T-helper 1 cell (primary cell): ENCODE measurements around the gene ASGR2.
"Not testable (repeated sequence)": the region's sequence is repeated elsewhere in the genome, so short reads cannot be mapped to it uniquely, and the experiment has no call there.

Source experiments
- DNase-seq, 5 donors: peaks; one replicate each; pipeline ENCODE4 v3.0.0-alpha.2; 2012 to 2020

ASGR2 gene

GRCh38 chr17:7124923-7125322 is 10.3 kb upstream of the ASGR2 start:
- no peak for DNase-seq

GRCh38 chr17:7123844-7124243 is 9.2 kb upstream of the ASGR2 start:
- DNase-seq, result no peak

DNA sequence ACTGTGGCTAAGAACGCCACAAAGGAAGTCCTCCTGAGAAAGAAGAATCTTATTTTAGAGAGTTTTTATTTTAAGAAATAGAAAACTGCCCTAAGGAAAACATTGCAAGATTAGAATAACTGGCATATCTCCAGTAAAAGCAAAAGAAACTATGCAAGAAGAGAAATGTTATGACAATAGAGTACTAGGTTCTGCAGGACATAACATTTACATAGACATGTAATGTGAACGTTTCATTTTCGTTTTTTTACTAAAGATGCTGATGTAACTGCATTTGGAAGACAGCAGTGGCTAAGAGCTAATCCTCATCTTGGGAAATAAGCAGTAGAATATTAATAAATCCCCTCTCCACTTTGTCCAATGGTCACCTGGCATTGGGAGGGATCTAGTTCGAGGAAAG is 7.8 kb upstream of the ASGR2 start:
- DNase-seq, result no peak

DNA sequence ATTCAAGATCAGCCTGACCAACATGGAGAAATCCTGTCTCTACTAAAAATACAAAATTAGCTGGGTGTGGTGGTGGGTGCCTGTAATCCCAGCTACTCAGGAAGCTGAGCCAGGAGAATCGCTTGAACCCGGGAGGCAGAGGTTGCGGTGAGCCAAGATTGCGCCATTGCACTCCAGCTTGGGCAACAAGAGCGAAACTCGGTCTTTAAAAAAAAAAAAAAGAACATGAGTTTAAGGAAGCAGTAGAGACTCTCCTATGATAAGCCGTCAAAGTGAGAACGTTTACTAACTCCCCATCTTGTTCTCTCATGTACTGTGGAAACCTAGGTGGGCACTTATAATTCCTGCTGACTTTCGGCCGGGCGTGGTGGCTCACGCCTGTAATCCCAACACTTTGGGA is 6.0 kb upstream of the ASGR2 start:
- not testable (repeated sequence) for DNase-seq

DNA sequence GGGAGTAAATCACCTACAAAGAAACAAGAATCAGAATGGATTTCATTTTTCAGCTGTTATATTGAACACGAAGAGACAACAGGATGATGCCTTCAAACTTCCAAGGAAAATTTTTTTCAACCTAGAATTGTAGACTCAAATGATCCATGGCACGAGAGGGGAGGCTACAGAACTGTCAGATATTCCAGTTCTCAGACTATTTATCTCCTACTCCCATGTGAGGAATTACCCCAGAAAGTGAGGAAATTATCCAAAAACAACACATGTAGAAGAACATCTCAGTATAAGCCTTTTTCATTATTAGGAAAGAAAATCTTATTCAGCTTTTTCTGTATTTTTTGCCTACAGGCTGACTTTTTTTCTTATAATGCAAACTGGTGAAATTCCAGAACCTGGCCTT is 5.5 kb upstream of the ASGR2 start:
- no peak for DNase-seq

DNA sequence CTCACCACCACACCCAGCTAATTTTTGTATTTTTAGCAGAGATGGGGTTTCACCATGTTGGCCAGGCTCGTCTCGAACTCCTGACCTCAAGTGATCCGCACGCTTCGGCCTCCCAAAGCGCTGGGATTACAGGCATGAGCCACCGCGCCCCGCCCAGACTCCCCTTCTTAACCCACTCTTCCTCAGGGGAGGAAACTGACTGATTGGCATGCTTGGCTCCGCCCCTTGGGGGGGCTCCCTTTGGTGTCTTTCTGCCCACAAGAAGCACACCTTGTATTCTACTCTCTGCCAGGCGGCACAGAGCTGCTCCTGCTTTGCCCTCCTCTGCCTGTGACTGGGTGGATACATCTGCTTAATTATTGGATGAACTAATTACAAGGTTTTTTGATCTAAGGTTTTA is 4.7 kb upstream of the ASGR2 start:
- no peak for DNase-seq

- DNase-seq, result no peak
Measured at GRCh38 chr17:7114875-7115614, 423 bp upstream of the ASGR2 start.

- no peak for DNase-seq
Measured at GRCh38 chr17:7113273-7114071, 1.1 kb downstream of the ASGR2 start.

GRCh38 chr17:7112510-7113108 is 2.0 kb downstream of the ASGR2 start:
- DNase-seq, result no peak

DNA sequence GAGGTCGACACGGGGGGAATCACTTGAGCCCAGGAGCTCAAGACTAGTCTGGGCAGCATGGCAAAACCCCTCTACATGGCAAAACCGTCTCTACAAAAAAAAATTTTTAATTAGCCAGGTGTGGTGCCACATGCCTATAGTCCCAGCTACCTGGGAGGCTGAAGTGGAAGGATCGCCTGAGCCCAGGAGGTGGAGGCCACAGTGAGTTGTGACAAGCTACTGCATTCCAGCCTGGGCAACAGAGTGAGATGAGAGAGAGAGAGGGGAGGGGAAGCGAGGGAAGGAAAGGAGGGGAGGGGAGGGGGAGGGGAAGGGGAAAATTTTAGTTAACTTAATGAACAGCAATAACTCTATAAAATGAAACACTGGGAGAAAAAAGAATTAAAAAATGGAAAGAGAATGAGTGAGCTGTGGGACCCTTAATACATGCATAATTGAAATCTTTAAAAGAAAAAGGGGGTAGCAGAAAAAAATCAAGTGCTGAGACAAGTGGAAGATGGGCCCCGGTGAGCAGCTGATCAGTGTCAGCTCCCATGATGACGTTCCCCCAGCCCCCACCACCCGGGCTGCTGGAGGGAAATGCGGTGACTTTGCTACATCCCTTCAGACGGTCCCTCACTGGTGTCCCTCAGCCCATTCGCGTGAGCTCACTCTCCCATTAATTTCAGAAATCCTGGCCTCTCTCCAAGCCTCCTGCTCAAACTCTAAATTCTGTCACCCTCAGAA is 2.7 kb downstream of the ASGR2 start:
- DNase-seq, result no peak

DNA sequence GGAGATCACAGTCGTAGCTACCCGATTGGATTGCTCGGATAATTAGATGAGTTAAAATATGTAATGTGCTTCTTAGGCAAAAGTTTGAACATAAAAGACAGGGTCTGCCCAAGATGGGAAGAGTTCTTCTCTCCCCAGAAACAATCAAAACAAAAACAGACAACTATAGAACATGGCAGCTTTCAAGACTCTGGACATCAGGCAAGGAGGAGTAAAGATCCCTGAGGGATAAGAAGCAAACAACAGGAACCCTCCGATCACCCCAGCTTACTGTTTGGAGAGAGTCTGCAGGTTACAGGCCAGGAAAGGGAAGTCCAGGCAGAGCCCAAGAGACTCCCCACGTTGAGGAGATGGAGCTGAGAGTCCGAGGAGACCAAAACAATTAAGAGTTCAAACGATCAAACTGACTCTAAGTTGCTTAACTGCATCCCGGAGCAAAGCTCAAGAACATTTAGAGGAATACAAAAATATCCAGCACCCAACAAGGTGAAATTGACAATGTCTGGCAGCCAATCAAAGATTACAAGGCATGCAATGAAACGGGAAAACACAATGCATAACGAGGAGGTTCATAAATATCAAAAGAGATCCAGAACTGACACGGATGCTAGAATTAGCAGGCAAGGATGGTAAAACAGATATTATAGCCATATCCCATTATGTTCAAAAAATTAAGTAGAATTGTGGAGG is 3.9 kb downstream of the ASGR2 start:
- no peak for DNase-seq

DNA sequence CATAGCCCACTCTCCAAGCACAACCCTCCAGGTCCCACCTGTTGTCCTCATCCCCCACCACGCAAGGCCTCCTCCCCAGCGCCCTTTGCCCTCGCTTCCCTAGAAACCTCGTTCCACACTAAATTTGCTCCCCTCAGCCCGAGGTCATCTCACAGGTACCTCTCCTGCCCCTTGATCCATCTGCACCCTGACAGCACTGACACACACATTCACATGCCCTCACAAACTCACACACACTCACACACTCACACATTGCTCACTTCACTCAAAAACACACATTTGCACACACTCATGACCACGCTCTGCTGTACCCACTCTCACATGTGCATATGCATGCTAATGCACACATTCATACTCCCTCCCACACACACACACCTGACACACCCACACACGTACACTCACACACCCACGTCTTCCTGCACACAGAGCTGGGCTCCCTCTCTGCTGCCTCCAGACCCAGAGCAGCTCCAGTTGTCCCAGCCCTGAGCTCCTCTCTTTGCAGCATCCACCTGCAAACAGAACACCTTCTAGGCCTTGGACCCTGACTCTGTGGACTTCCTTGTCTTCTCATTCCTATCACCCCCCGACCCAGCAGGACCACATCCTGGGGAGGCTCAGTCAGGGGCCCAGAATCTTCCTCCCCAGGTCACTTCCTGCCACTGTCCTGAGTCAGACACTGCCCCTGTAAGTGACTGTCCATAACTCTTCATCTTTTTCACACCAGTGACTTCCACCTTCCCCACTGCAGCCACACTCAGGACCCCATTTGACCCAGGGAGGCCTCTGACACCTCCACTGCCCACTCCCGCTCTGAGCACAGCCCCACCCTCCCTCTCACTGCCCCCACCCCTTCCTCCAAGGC is 4.9 kb downstream of the ASGR2 start:
- DNase-seq, result no peak

DNA sequence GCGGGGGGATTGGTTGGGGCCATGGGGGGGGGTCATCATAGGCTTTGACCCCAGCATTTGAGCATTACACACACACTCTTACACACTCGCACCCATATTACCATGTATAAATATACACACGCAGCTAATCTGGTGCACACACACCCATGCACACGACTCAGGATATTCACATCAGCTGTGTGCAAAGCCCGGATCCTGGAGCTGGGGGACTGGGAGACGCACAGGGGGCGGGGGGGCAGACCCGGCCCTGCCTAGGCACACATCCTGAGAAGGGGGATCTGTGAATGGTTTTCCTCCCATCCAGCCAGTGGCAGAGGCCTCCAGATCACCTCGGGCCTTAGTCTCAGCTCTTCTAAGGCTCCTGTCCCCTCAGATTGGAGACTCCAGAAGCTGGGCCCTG is 5.6 kb downstream of the ASGR2 start:
- DNase-seq, result no peak

DNA sequence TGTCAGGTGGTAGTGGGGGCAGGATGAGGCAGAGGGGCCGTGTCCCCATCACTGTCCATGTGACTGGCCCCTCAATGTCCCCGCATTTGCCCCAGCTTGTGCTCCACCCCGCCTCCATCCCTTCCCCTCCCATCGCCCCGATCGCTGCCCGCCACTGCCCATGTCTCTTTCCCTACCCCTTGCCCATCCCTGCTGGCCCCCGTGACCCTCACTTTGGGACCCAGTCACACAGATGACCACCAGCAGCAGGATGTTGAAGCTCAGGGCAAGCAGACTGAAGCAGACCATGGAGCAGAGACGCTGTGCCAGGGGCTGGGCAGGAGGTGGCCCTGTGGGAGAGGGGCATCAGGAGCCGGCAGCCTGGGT is 6.1 kb downstream of the ASGR2 start:
- no peak for DNase-seq

- DNase-seq, result no peak
Measured at GRCh38 chr17:7107795-7108559, 6.6 kb downstream of the ASGR2 start.

- DNase-seq, result no peak
Measured at GRCh38 chr17:7107012-7107754, 7.4 kb downstream of the ASGR2 start.

GRCh38 chr17:7102421-7102820 is 12.2 kb downstream of the ASGR2 start:
- DNase-seq, result no peak

DNA sequence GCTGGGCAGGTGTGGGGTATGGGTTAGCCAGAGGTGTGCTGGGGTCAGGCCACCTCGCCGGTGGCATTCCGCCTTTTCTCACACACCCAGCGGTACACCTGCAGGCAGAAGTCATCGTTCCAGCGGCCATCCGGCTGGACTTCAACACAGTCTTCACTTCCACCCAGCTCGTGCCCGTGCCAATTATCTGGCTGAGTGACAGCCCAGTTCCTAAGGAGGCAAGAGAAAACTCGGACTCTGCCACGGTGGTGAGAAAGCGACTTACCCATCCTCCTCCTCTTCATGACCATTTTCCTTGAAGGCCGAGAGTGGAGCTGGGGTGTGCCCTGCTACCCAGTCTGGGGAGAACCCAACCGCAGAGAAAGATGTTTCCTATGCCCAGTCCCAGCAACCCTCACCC is 13.1 kb downstream of the ASGR2 start:
- no peak for DNase-seq

DNA sequence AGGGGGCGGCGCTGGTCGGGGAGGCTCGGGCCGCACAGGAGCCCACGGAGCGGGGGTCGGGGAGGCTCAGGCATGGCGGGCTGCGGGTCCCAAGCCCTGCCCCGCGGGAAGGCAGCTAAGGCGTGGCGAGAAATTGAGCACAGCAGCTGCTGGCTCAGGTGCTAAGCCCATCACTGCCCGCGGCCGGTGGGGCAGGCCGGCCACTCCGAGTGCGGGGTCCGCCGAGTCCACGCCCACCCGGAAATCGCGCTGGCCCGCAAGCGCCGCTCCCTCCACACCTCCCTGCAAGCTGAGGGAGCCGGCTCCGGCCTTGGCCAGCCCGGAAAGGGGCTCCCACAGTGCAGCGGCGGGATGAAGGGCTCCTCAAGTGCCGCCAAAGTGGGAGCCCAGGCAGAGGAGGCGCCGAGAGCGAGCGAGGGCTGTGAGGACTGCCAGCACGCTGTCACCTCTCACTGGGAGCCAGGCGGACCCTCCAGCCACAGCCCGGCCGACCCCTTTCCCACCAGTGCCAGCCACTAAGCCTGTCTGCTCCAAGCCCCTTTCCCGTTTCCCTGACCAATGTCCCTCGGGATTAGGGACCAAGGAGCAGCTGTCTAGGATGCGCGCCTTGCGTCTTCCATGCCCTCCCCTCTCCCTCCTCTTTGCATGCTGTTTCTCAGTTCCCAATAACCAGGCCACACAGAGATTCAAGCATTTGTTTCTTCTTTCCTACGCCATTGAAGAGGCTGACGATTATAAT is 13.8 kb downstream of the ASGR2 start:
- not testable (repeated sequence) for DNase-seq
